Sigmoid colon (tissue), 7 donors: ENCODE measurements around the gene MAP7D2. TPM values are rescaled to one million over a fixed set of nuclear protein-coding genes. Genes with fewer than 3 reads are reported as not detected.

Source experiments
- DNase-seq: peaks from one replicate; pipeline ENCODE4 v3.0.0-alpha.2; 2019
- H3K27ac ChIP-seq, 4 donors: fragments of 200-600 bp; sonication (generic); one replicate each; pipeline ENCODE4 v1.5.1; 2016 to 2019; ENCODE audit warnings: mild to moderate bottlenecking in 1 of 4
- H3K27me3 ChIP-seq, 3 donors: fragments of 200-600 bp; sonication (generic); one replicate each; pipeline ENCODE4 v1.5.1; 2019; ENCODE audit warnings: mild to moderate bottlenecking in 1 of 3
- H3K36me3 ChIP-seq, 4 donors: fragments of 200-600 bp; sonication (generic); one replicate each; pipeline ENCODE4 v1.5.1; 2016 to 2019
- H3K4me1 ChIP-seq, 4 donors: fragments of 200-600 bp; sonication (generic); one replicate each; pipeline ENCODE4 v1.5.1; 2017 to 2019
- H3K4me3 ChIP-seq, 4 donors: fragments of 200-600 bp; sonication (generic); one replicate each; pipeline ENCODE4 v1.5.1; 2017 to 2019; ENCODE audit warnings: mild to moderate bottlenecking in 2 of 4, moderate library complexity in 1 of 4
- H3K9me3 ChIP-seq, 4 donors: fragments of 200-600 bp in 3 of 4; sonication (generic) in 3 of 4; one replicate each; pipeline versions ENCODE4 v1.5.1 to v1.6.1; 2013 to 2019
- CTCF ChIP-seq, 4 experiments: fragments of 450-650 bp in 3 of 4; fragments of 200-600 bp in 1 of 4; IDR thresholded peaks; one replicate each; pipeline ENCODE4 v1.5.1; 2016 to 2019; ENCODE audit warnings: antibody characterized with exemption in 4 of 4, mild to moderate bottlenecking in 3 of 4, moderate library complexity in 2 of 4
- EP300 ChIP-seq, 4 donors: sonication (generic); formaldehyde crosslinking; IDR thresholded peaks; one replicate each; pipeline ENCODE4 v1.6.1; 2017; ENCODE audit warnings: antibody characterized with exemption in 4 of 4
- POLR2A ChIP-seq, 2 donors: fragments of 450-650 bp; IDR thresholded peaks; one replicate each; pipeline ENCODE4 v1.6.1; 2016; ENCODE audit warnings: antibody characterized with exemption in 2 of 2, mild to moderate bottlenecking in 2 of 2, moderate library complexity in 2 of 2
- POLR2AphosphoS5 ChIP-seq, 4 donors: sonication (generic); formaldehyde crosslinking; IDR thresholded peaks; one replicate each; pipeline ENCODE4 v1.6.1; 2017; ENCODE audit warnings: antibody characterized with exemption in 4 of 4
- WGBS, 2 donors: extraction: QIAGEN DNeasy Blood & Tissue Kit; methylation state at CpG; one replicate each; pipeline ENCODE4 v1.1.7; 2013; 5-methylcytosine and 5-hydroxymethylcytosine counted together
- intact Hi-C: fragments of 100-400 bp; cut with DNase I; formaldehyde crosslinking; loops from one replicate; pipeline ENCODE4 v1.15.1; 2023
- polyA plus RNA-seq, 3 donors: library from polyadenylated mRNA; stranded (reverse); fragments of 200-250 nt; gene quantifications; one replicate each; pipeline ENCODE4 v1.2.3, GENCODE V29; 2013
- total RNA-seq, 4 donors: library from RNA; depleted of rRNA; stranded (reverse); fragments of >200 nt; gene quantifications; one replicate each; pipeline ENCODE4 v1.1.0, GENCODE V29; 2016
- donor health status: healthy with polysubstance abuse.
- donor health status: Bipolar disorder and iron deficiency.
- donor health status: healthy.

MAP7D2 gene
- total and polyA plus RNA-seq, 7 donors = 0.66 to 2.5 (median 1.4) TPM

- H3K27ac ChIP-seq = no peak overlapping the region
- H3K4me3 ChIP-seq = no peak overlapping the region
- TF ChIP-seq POLR2A (IDR thresholded peaks at IDR 0.05) (no peak), CTCF (IDR thresholded peaks at IDR 0.05) (no peak), POLR2AphosphoS5 (IDR thresholded peaks at IDR 0.05) (no peak), EP300 (IDR thresholded peaks at IDR 0.05) (no peak)
- H3K27me3 ChIP-seq = no peaks in the 10 kb centered on the region
- WGBS, 2 donors = 79 to 93% methylated on average over 10 of the region's 10 CpGs
- H3K4me1 ChIP-seq = peaks cover 0 to 12% (median 6%) of the 10 kb centered on the region in 4 donors
- H3K36me3 ChIP-seq = no peaks in the 10 kb centered on the region
- intact Hi-C loops = no loop called here
- DNase-seq = no peak
- H3K9me3 ChIP-seq = no peaks in the 10 kb centered on the region
Measured at GRCh38 chrX:20063153-20063552, 53.6 kb downstream of the MAP7D2 start.

GRCh38 chrX:20061855-20062254 lies 54.9 kb downstream of the MAP7D2 start:
- DNase-seq = no peak
- Histone ChIP-seq H3K4me3 (no peak overlapping the region), H3K36me3 (no peaks in the 10 kb centered on the region), H3K4me1 (no peaks in the 10 kb centered on the region), H3K9me3 (no peaks in the 10 kb centered on the region), H3K27me3 (no peaks in the 10 kb centered on the region), H3K27ac (no peak overlapping the region)
- intact Hi-C loops = no loop called here
- 38 to 72% methylated on average over 1 of the region's 1 CpG for WGBS, 2 donors
- TF ChIP-seq POLR2AphosphoS5 (IDR thresholded peaks at IDR 0.05) (no peak), POLR2A (IDR thresholded peaks at IDR 0.05) (no peak), CTCF (IDR thresholded peaks at IDR 0.05) (no peak), EP300 (IDR thresholded peaks at IDR 0.05) (no peak)

- WGBS, 2 donors = 54 to 90% methylated on average over 5 of the region's 5 CpGs
- TF ChIP-seq POLR2AphosphoS5 (IDR thresholded peaks at IDR 0.05) (no peak), POLR2A (IDR thresholded peaks at IDR 0.05) (no peak), EP300 (IDR thresholded peaks at IDR 0.05) (no peak), CTCF (IDR thresholded peaks at IDR 0.05) (no peak)
- H3K4me3 ChIP-seq = no peak overlapping the region
- H3K4me1 ChIP-seq = no peaks in the 10 kb centered on the region
- H3K36me3 ChIP-seq = no peaks in the 10 kb centered on the region
- intact Hi-C loops = no loop called here
- no peak overlapping the region for H3K27ac ChIP-seq
- H3K9me3 ChIP-seq = no peaks in the 10 kb centered on the region
- H3K27me3 ChIP-seq = no peaks in the 10 kb centered on the region
- DNase-seq = no peak
Measured at GRCh38 chrX:20060961-20061748, 55.6 kb downstream of the MAP7D2 start.

GRCh38 chrX:20059467-20060128 lies 57.1 kb downstream of the MAP7D2 start:
- 94 to 96% methylated on average over 5 of the region's 5 CpGs for WGBS, 2 donors

More at GRCh38 chrX:20059467-20060128, 57.1 kb downstream of the MAP7D2 start:
- intact Hi-C loops = no loop called here
- no peaks in the 10 kb centered on the region for H3K4me1 ChIP-seq
- no peak overlapping the region for H3K4me3 ChIP-seq
- no peaks in the 10 kb centered on the region for H3K36me3 ChIP-seq
- no peak for TF ChIP-seq POLR2AphosphoS5 (IDR thresholded peaks at IDR 0.05)
- TF ChIP-seq CTCF (IDR thresholded peaks at IDR 0.05) = no peak
- TF ChIP-seq EP300 (IDR thresholded peaks at IDR 0.05) = no peak
- no peak for TF ChIP-seq POLR2A (IDR thresholded peaks at IDR 0.05)
- no peak overlapping the region for H3K27ac ChIP-seq
- DNase-seq = no peak
- H3K27me3 ChIP-seq = no peaks in the 10 kb centered on the region
- no peaks in the 10 kb centered on the region for H3K9me3 ChIP-seq
